ENCODE results near the gene KRTAP10-1. TPM values are rescaled to one million over a fixed set of nuclear protein-coding genes. Genes with fewer than 3 reads are reported as not detected.
A peak's percentile ranks its signal among the peaks of the same experiment; 100 is the strongest.

KRTAP10-1 gene
- total and polyA plus RNA-seq, 2 donors from 2014 or later, result not detected

DNA sequence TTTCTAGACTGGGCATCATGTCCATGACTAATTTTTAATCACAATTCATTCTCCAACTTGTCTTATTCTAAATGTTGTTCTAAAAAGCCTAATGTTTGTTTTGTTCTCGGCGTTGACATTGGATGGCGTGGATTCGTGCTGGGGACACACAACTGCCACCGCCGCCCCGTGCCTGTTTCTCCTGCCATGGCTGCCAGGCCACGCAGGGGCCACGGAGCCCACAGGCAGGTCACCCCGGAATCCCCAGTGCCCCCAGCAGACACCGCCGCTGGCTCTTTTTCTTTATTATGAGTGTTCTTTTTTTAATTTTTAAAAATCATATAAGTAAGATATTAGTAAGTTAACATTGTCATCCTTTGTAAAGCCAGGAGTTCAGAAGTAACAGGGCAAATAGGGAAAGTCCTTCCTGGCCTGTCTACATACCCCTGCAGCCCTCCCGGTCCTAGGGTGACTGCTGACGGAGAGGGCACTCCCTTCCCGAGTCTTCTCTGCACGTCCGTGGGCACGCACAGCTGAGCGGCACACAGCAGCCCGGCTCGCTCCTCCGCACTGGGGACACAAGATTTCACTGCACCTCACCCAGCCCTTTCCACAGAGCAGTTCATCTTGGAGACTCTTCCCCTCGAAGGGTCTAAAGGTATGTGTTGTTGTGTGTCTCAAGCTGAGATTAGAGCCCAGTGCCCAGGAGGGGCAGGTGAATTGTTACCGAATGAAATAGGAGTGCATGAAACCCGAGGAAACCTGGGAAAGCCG is 32.1 kb downstream of the KRTAP10-1 start:
- no peak overlapping the region for H3K4me3 ChIP-seq (ENCODE audit: low read length in 3 of 3)
- TF ChIP-seq, protein P1, sequence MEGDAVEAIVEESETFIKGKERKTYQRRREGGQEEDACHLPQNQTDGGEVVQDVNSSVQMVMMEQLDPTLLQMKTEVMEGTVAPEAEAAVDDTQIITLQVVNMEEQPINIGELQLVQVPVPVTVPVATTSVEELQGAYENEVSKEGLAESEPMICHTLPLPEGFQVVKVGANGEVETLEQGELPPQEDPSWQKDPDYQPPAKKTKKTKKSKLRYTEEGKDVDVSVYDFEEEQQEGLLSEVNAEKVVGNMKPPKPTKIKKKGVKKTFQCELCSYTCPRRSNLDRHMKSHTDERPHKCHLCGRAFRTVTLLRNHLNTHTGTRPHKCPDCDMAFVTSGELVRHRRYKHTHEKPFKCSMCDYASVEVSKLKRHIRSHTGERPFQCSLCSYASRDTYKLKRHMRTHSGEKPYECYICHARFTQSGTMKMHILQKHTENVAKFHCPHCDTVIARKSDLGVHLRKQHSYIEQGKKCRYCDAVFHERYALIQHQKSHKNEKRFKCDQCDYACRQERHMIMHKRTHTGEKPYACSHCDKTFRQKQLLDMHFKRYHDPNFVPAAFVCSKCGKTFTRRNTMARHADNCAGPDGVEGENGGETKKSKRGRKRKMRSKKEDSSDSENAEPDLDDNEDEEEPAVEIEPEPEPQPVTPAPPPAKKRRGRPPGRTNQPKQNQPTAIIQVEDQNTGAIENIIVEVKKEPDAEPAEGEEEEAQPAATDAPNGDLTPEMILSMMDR (IDR thresholded peaks at IDR 0.05; ENCODE audit: borderline replicate concordance, extremely low read depth, insufficient read depth), result no peak
- H3K9me3 ChIP-seq (ENCODE audit: control insufficient read depth in 2 of 3, insufficient read depth in 1 of 3, low read length in 3 of 3), result no peaks in the 10 kb centered on the region
- DNase-seq (peak in 1 of 5 donors; percentile 50), FAIRE-seq (no peak)
- H3K4me1 ChIP-seq (ENCODE audit: control insufficient read depth in 2 of 3, insufficient read depth in 2 of 3, low read depth in 1 of 3, low read length in 3 of 3), result peaks cover 0 to 6% (median 0%) of the 10 kb centered on the region in 3 donors
- H3K9ac ChIP-seq (ENCODE audit: low read length in 3 of 3), result no peak overlapping the region
- no peak overlapping the region for H3K27ac ChIP-seq (ENCODE audit: low read depth in 2 of 2, low read length in 2 of 2)
- peaks cover 0 to 2% (median 0%) of the 10 kb centered on the region in 3 donors for H3K36me3 ChIP-seq (ENCODE audit: control insufficient read depth in 2 of 3, insufficient read depth in 3 of 3, low read length in 3 of 3)
- intact Hi-C loops (cut with DNase I), result no loop called here
- H3K27me3 ChIP-seq (ENCODE audit: control insufficient read depth, insufficient read depth, low read length), result no peaks in the 10 kb centered on the region

DNA sequence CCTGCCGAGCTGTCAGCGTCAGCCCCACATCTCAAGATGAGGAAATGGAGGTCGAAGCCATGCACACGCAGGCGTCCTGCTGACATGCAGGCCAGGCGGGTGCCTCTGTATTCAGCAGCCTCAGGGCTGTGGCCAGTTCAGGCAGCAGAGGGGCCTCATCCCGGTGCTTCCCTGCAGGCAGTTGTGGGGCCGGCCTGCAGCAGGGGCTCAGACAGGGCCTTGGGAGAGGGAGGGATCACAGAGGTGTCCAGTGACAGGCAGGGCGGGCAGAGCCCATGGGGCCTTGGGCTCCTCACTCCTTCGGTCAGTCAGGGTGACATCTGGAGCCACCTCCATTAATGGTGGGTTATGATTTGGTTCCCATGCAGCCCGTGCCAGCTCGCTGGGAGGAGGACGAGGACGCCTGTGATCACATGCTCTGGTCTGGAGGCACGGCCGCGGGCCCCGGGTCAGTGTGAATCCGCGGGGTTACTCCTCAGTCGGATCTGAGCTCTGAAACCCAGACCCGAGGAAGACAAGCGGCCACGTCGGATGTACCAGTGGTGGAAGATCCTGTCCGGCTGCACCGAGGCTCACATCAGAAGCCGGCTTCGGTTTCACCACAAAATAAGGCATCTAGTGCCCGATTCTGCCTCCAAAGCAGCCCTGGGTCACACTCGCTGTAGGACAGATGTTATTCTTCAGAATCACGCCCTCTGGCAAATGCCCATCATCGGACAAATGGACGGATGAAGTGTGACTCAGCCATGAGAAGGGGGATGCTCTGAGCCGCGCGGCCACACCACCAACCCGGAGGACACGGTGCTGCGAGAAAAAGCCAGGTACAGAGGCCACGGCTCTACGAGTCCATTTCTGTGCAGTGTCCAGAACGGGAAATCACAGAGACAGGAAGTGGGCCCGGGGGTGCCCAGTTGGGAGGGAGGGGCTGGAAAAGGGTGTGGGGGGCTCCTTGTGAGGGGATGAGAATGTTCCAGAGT is 33.4 kb downstream of the KRTAP10-1 start:
- Histone ChIP-seq H3K9ac (ENCODE audit: low read length in 3 of 3) (no peak overlapping the region), H3K9me3 (ENCODE audit: control insufficient read depth in 2 of 3, insufficient read depth in 1 of 3, low read length in 3 of 3) (no peaks in the 10 kb centered on the region), H3K36me3 (ENCODE audit: control insufficient read depth in 2 of 3, insufficient read depth in 3 of 3, low read length in 3 of 3) (peaks cover 0 to 2% (median 0%) of the 10 kb centered on the region in 3 donors), H3K27me3 (ENCODE audit: control insufficient read depth, insufficient read depth, low read length) (no peaks in the 10 kb centered on the region), H3K4me3 (ENCODE audit: low read length in 3 of 3) (no peak overlapping the region), H3K27ac (ENCODE audit: low read depth in 2 of 2, low read length in 2 of 2) (no peak overlapping the region), H3K4me1 (ENCODE audit: control insufficient read depth in 2 of 3, insufficient read depth in 2 of 3, low read depth in 1 of 3, low read length in 3 of 3) (peaks cover 0 to 6% (median 0%) of the 10 kb centered on the region in 3 donors)
- intact Hi-C loops (cut with DNase I), result no loop called here
- TF ChIP-seq, protein P1 (IDR thresholded peaks at IDR 0.05; ENCODE audit: borderline replicate concordance, extremely low read depth, insufficient read depth), result no peak
- FAIRE-seq, result no peak
- DNase-seq, result peak in 4 of 5 donors; percentile 36 to 70 (median 44)

DNA sequence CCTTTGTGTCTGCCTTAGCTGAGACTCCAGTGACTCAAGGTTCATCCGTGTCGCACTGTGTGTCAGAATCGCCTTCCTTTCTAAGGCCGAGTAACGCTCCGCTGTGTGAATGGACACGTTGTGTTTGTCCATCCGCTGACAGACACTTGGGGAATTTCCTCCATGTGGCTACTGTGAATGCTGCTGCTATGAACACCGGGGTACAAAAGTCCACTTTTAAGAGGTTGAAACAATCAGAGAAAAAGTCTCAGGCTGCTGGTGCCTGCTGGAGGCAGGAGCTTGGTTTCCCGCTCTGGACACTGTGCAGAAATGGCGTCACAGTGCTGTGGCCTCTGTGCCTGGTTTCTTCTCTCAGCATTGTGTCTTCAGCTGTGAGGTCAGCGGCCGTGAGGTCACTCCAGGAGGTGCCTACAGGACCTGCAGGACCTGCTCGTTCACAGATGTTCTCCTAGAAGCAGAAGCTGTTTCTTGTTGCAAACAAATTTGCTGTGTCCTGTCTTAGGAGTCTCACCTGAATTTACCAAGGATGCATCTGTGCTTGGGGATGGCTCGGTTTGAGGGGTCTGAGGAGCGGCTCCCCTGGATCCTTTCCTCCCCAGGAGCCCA is 34.2 kb downstream of the KRTAP10-1 start:
- FAIRE-seq, result no peak
- DNase-seq, result peak in 2 of 5 donors; percentile 30 to 36
- Histone ChIP-seq H3K4me1 (ENCODE audit: control insufficient read depth in 2 of 3, insufficient read depth in 2 of 3, low read depth in 1 of 3, low read length in 3 of 3) (peaks cover 0 to 2% (median 0%) of the 10 kb centered on the region in 3 donors), H3K9me3 (ENCODE audit: control insufficient read depth in 2 of 3, insufficient read depth in 1 of 3, low read length in 3 of 3) (no peaks in the 10 kb centered on the region), H3K36me3 (ENCODE audit: control insufficient read depth in 2 of 3, insufficient read depth in 3 of 3, low read length in 3 of 3) (no peaks in the 10 kb centered on the region), H3K27me3 (ENCODE audit: control insufficient read depth, insufficient read depth, low read length) (no peaks in the 10 kb centered on the region), H3K4me3 (ENCODE audit: low read length in 3 of 3) (no peak overlapping the region), H3K9ac (ENCODE audit: low read length in 3 of 3) (no peak overlapping the region), H3K27ac (ENCODE audit: low read depth in 2 of 2, low read length in 2 of 2) (no peak overlapping the region)
- intact Hi-C loops (cut with DNase I), result no loop called here
- TF ChIP-seq, protein P1 (IDR thresholded peaks at IDR 0.05; ENCODE audit: borderline replicate concordance, extremely low read depth, insufficient read depth), result no peak

Measured in kidney (tissue), 14 donors.